AG20443 (cell line): ENCODE measurements around the gene PEMT.
"Not testable (repeated sequence)": the region's sequence is repeated elsewhere in the genome, so short reads cannot be mapped to it uniquely, and the experiment has no call there.

Experiments used
- DNase-seq: peaks from one replicate; pipeline ENCODE4 v3.0.0; 2012; ENCODE audit warnings: low spot score, mixed read lengths

The PEMT gene

DNA sequence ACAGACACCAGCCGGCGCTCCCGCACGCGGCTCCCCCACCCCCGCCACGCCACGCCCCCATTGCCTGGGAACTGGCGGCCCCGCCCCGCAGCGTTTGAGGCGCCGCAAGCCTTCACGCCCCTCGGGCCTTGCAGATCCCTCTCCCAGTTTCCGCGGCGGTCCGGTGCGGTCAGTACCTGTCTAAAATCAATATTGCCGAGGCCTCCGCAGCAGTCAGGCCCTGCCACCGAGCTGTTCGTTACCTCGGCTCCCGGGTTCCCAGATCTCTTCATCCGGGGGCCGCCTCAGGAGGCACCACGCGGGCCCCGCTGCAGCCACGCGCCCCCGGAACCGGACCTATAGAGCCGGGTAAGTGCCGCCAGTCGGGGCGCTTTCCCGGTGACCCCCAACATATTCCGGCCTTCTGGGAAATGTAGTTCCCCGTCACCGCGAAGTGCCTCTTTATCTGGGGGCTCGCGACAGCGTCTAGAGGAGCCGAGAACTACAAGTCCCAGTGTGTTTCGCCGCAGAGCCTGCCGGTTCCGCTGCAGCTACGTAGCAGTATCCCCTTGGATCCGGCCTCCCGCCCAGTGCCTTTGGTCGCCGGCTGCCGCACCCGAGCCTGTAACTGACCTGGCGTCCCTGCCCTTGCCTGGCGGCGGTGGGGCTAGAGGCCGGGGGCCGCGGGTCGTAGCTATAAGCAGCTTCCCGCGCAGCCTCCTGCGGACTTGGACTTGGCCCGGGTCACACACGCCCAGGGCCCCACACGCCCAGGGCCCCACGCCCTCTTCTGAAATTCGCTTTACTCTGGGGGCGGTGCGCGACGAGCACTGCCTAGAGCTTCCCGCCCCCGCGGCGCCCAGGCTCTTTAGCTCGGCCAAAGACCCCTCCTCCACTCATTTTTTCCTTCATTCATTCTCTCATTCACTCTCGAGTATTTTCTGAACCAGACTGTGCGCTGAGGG, at the start of gene PEMT:
TSS of gene PEMT (minus strand) at position 354 of the 944 bp plus-strand sequence. CDS start at position 272, 82 bp downstream.
- DNase-seq: peak; percentile 96

DNA sequence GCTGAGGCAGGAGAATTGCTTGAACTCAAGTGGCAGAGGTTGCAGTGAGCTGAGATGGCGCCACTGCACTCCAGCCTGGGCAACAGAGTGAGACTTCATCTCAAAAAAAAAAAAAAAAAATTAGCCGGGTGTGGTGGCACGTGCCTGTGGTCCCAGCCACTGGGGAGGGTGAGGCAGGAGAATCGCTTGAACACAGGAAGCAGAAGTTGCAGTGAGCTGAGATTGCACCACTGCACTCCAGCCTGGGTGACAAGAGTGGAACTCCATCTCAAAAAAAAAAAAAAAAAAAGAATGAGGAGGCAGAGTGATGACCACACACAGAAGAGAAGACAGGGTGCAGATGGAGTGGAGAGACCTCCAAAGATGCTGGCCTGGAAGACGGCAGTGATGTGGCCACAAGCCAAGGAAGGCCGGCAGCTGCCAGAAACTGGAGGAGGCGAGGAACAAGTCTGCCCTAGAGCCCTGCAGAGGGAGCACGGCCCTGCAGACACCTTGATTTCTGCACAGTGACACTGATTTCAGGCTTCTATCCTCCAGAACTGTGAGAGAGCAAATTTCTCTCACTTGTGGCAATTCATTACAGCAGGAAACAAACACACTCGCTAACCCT, 48.3 kb upstream of the PEMT start:
- DNase-seq: not testable (repeated sequence)

DNA sequence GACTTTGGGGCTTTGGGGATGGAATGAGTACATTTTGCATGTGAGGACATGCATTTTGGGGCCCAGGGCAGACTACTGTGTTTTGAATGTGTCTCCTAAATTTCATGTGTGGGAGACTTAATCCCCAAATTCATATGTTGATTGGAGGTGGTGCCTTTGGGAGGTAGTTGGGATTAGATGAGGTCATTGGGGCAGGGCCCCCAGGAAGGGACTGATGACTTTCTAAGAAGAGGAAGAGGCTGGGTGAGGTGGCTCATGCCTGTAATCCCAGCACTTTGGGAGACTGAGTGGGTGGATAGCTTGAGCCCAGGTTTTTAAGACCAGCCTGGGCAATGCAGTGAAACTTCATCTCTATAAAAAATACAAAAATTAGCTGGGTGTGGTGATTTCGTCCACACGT, 47.0 kb upstream of the PEMT start:
- no peak for DNase-seq

DNA sequence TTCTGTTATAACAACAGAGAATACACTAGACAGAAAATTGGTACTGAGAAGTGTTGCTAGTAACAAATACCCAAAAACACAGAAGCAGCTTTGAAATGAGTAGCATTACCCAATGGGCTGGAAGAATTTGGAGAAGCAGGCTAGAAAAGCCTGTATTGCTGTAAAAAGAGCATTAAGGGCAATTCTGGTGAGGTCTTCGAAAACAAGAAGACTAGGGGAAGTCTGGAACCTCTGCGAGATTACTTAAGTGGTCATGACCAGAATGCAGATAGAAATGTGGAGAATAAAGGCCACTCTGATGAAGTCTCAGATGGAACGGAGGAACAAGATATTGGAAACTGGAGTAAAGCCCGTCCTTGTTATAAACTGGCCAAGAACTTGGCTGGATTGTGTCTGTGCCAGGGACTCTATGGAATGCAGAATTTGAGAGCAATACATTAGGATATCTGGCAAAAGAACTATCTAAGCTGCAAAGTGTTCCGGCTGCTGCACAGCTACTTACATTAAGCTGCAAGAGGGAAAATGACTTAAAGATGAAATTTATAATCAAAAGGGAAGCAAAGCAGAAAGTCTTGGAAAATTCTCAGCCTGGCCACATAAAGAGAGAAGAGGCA, 44.9 kb upstream of the PEMT start:
- no peak for DNase-seq

DNA sequence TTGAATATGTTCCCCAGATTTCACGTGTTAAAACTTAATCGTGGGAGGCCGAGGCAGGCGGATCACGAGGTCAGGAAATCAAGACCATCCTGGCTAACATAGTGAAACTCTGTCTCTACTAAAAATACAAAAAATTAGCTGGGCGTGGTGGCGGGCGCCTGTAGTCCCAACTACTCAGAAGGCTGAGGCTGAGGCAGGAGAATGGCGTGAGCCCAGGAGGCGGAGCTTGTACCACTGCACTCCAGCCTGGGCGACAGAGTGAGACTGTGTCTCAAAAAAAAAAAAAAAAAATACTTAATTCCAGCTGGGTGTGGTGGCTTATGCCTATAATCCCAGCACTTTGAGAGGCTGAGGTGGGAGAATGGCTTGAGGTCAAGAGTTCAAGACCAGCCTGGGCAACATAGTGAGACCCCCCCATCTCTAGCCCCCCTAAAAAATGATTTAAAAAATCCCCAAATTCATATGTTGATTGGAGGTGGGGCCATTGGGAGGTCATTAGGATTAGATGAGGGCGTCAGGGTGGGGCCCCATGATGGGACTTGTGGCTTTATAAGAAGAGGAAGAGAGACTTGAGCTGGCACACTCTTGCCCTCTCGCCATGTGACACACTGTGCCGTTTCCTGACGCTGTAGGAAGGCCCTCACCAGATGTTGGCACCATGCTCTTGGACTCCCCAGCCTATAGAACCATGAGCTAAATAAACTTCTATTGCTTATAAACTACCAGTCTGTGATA, 44.2 kb upstream of the PEMT start:
- not testable (repeated sequence) for DNase-seq

DNA sequence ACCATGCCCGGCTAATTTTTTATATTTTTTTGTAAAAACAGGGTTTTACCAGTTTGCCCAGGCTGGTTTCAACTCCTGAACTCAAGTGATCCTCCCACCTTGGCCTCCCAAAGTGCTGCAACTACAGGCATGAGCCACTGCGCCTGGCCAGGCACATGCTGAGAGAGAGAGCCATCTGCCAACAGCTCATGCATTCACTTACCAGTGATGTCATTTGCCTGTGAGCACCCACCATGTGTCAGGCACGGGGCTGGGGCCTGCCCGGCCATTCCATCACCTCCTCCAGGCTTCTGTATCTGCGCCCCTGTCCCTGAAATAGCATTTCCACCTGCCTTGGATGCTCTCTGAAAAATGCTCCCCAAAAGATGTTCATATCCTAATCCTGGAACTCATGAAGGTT, 43.6 kb upstream of the PEMT start:
- DNase-seq: peak; percentile 29

- no peak for DNase-seq
Observed at GRCh38 chr17:17633310-17633709, 41.8 kb upstream of the PEMT start.

GRCh38 chr17:17632690-17633089, 41.2 kb upstream of the PEMT start:
- DNase-seq: not testable (repeated sequence)

DNA sequence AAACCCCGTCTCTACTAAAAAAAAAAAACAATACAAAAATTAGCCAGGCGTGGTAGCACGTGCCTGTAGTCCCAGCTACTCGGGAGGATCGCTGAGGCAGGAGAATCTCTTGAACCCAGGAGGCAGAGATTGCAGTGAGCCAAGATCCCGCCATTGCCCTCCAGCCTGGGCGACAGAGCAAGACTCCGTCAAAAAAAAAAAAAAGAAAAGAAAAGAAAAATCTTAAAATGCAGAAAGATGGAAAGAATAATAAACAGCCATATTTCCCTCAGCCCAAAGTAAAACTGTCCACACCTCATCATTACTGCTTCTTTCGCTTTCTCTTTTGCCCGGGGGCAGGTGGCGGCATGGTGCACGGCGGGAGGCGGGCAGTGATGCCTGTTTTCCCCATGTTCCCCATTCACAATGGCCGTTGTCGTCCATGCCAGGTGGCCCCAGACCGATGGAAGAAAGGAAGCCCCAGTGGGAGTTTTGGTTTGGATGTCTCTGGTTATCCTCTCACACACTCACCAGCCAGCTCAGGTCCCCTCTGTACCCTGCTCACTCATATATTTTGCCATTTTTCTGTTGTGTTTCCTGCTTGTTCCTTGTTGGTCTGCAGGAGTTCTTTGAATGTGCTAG, 37.0 kb upstream of the PEMT start:
- DNase-seq: no peak

GRCh38 chr17:17626840-17627239, 35.3 kb upstream of the PEMT start:
- DNase-seq: no peak

- DNase-seq: no peak
Observed at GRCh38 chr17:17626151-17626805, 34.8 kb upstream of the PEMT start.

GRCh38 chr17:17624741-17625140, 33.2 kb upstream of the PEMT start:
- no peak for DNase-seq

GRCh38 chr17:17623904-17624303, 32.4 kb upstream of the PEMT start:
- no peak for DNase-seq

- DNase-seq: no peak
Observed at GRCh38 chr17:17621254-17621653, 29.7 kb upstream of the PEMT start.

- peak; percentile 82 for DNase-seq
Observed at GRCh38 chr17:17613708-17614114, 22.2 kb upstream of the PEMT start.

GRCh38 chr17:17612085-17613022, 20.8 kb upstream of the PEMT start:
- DNase-seq: no peak

DNA sequence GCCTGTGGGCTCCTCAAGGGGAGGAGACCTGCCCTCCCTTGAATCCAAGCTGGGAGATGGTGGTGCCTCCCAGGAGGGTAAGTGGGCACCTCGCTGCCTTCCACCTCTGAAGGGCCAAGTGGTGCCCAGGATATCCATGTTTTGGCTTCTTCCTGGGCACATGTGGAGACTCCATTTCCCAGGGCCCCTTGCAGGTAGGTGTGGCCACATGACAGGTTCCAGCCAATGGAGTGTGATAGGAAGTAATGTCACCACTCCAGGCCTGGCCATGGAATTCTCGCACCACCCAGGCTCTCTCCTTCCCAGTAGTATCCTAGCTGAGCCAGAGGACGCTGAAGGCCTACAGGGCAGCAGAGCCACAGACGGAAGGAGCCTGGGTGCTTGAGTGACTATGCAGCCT, 17.6 kb upstream of the PEMT start:
- no peak for DNase-seq

DNA sequence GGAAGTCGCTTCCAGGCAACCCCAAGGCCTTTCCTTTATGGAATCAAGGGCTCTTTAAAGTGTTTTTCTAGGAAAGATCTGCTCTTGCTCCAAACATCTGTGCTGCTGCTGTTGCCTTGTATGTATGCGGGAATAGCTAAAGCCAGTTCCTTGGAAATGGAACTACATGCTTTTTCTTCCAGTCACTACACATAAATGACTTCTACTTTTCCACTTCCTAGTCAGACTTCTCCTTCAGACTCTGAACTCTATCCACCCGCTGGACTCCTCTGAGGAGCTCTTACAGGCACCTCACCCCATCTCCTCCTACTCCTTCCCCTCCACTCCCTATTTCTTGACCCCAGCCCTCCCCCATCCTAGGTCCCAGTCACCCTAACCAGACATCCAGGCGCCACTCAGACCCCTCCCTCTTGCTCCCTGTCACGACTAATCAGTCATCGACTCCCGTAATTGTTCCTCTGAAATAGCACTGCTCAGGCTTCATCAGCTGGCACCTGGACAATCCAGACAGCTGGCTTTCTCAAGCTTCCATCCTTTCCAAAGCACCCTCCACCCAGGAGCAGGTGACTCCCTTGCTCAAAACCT, 15.0 kb upstream of the PEMT start:
- DNase-seq: peak; percentile 44

DNA sequence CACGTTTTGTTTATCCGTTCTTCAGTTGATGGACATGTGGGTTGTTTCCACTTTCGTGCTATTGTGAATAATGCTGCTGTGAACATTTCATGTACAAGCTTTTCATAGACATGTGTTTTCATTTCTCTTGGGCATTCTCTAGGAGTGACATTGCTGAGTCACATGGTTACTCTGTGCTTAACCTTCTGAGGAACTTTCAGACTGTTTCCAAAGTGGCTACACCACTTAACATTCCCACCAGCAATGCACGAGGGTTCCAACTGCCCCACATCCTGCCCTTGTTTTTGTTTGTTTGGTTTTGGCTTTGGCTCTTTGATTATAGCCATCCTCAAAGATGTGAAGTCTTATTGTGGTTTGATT, 14.2 kb upstream of the PEMT start:
- DNase-seq: peak; percentile 65
